MM.1S (cell line): Measurements from ENCODE around the gene RAB3IL1.

ENCODE experiments used
- DNase-seq: peaks from one replicate; pipeline ENCODE4 v3.0.0-alpha.2; 2015
- H2AFZ ChIP-seq: fragments of 300-600 bp; sonication (generic); 2 replicates; pipeline ENCODE4 v1.6.0; 2016; ENCODE audit warnings: antibody characterized with exemption, low read length
- H3F3A ChIP-seq: fragments of 300-600 bp; sonication (generic); 2 replicates; pipeline ENCODE4 v1.6.1; 2016; ENCODE audit warnings: mild to moderate bottlenecking, antibody characterized with exemption, low read length, moderate library complexity, mixed read lengths; ENCODE audit not compliant: insufficient read depth
- H3K27ac ChIP-seq: fragments of 300-600 bp; sonication (generic); 2 replicates; pipeline ENCODE4 v1.5.1; 2016; ENCODE audit warnings: mild to moderate bottlenecking, low read length
- H3K27me3 ChIP-seq: fragments of 300-600 bp; sonication (generic); replicated peaks from 2 replicates; pipeline ENCODE4 v1.6.0; 2016; ENCODE audit warnings: low read length; ENCODE audit not compliant: insufficient read depth
- H3K36me3 ChIP-seq: fragments of 300-600 bp; sonication (generic); replicated peaks from 2 replicates; pipeline ENCODE4 v1.6.1; 2016; ENCODE audit warnings: mild to moderate bottlenecking, low read length, mixed read lengths; ENCODE audit not compliant: insufficient read depth
- H3K4me1 ChIP-seq: fragments of 300-600 bp; sonication (generic); 2 replicates; pipeline ENCODE4 v1.6.1; 2016; ENCODE audit warnings: low read length, mixed read lengths
- H3K4me2 ChIP-seq: fragments of 300-600 bp; sonication (generic); 2 replicates; pipeline ENCODE4 v1.6.0; 2016; ENCODE audit warnings: low read depth, low read length
- H3K4me3 ChIP-seq: fragments of 300-600 bp; sonication (generic); 2 replicates; pipeline ENCODE4 v1.5.1; 2016; ENCODE audit warnings: low read length, mixed read lengths
- H3K79me2 ChIP-seq: fragments of 300-600 bp; sonication (generic); 2 replicates; pipeline ENCODE4 v1.6.1; 2016; ENCODE audit warnings: mixed run types, low read length, mixed read lengths
- H3K9ac ChIP-seq: fragments of 300-600 bp; sonication (generic); 2 replicates; pipeline ENCODE4 v1.6.1; 2016; ENCODE audit warnings: low read length, mixed read lengths
- H3K9me2 ChIP-seq: fragments of 300-600 bp; sonication (generic); replicated peaks from 2 replicates; pipeline ENCODE4 v1.6.1; 2016; ENCODE audit warnings: mild to moderate bottlenecking, low read length, mixed read lengths; ENCODE audit not compliant: insufficient read depth
- H3K9me3 ChIP-seq: fragments of 300-600 bp; sonication (generic); replicated peaks from 2 replicates; pipeline ENCODE4 v1.6.1; 2016; ENCODE audit warnings: mild to moderate bottlenecking, low read length, mixed read lengths; ENCODE audit not compliant: insufficient read depth
- H4K20me1 ChIP-seq: fragments of 300-600 bp; sonication (generic); 2 replicates; pipeline ENCODE4 v1.6.1; 2016; ENCODE audit warnings: mild to moderate bottlenecking, low read length, moderate library complexity, mixed read lengths; ENCODE audit not compliant: insufficient read depth
- CTCF ChIP-seq: fragments of 300-600 bp; sonication (generic); IDR thresholded peaks from 2 replicates; pipeline ENCODE4 v1.5.1; 2016; ENCODE audit warnings: antibody characterized with exemption, low read length, mixed read lengths
- EZH2 ChIP-seq: fragments of 300-600 bp; sonication (generic); optimal IDR thresholded peaks from 2 replicates; pipeline ENCODE3; 2017; ENCODE audit warnings: low read depth, mild to moderate bottlenecking, antibody characterized with exemption, low read length, mixed read lengths
- EZH2phosphoT487 ChIP-seq: fragments of 300-600 bp; sonication (generic); IDR thresholded peaks from 2 replicates; pipeline ENCODE4 v1.6.1; 2018; ENCODE audit warnings: antibody characterized with exemption, low read length

Gene RAB3IL1

GRCh38 chr11:61885784-61886580, 31.4 kb downstream of the RAB3IL1 start:
- Histone ChIP-seq H3K79me2 (no peaks in the 10 kb centered on the region), H3K4me3 (no peak overlapping the region), H3K36me3 (no peaks in the 10 kb centered on the region), H4K20me1 (no peaks in the 10 kb centered on the region), H3K27me3 (peaks cover 6% of the 10 kb centered on the region; the same call in 1 of the 2 replicates), H3K9me3 (no peaks in the 10 kb centered on the region), H3K4me2 (no peak overlapping the region), H3K9me2 (no peaks in the 10 kb centered on the region), H3K27ac (no peak overlapping the region), H2AFZ (no peak overlapping the region), H3K9ac (no peak overlapping the region), H3F3A (no peaks in the 10 kb centered on the region), H3K4me1 (peaks cover 4% of the 10 kb centered on the region; the same call in 1 of the 2 replicates)
- TF ChIP-seq EZH2 (no peak), CTCF (no peak), EZH2phosphoT487 (no peak)
- no peak for DNase-seq

DNA sequence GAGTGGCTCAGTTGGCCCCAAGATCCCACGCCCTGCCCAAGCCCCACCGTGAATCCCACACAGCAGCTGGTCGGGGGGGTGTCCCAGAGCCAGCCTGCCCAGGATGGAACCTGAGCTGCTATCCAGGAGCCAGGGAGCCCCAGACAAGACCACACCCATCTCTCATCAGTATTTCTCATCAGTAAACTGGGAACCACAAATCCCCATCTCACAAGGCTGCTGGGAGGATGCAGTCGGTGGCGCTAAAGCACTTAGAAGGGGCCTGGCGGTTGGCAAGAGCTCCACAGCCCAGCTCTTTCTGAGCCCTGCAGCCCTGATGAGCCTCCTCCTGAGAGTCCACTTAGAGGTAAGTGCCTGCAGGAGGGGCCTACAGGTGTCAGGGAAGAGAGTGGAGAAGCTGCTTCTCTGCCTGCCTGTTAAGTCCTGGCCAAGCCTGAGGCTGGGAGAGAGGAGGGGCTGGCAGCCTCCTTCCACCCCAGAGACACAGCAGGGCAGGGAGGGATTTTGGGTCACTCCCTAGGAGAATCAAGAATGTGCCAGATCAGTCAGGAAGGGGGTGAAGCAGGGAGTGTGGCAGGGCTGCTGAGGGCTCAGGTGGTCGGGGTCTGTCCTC, 32.1 kb downstream of the RAB3IL1 start:
- Histone ChIP-seq H3K27ac (no peak overlapping the region), H2AFZ (no peak overlapping the region), H4K20me1 (no peaks in the 10 kb centered on the region), H3K9ac (no peak overlapping the region), H3K9me3 (no peaks in the 10 kb centered on the region), H3K4me3 (no peak overlapping the region), H3K4me2 (no peak overlapping the region), H3K27me3 (peaks cover 8% of the 10 kb centered on the region; the same call in 1 of the 2 replicates), H3K9me2 (no peaks in the 10 kb centered on the region), H3F3A (no peaks in the 10 kb centered on the region), H3K79me2 (no peaks in the 10 kb centered on the region), H3K4me1 (no peaks in the 10 kb centered on the region), H3K36me3 (no peaks in the 10 kb centered on the region)
- no peak for TF ChIP-seq EZH2
- no peak for TF ChIP-seq EZH2phosphoT487
- TF ChIP-seq CTCF, result no peak
- no peak for DNase-seq

GRCh38 chr11:61883947-61884346, 33.4 kb downstream of the RAB3IL1 start:
- no peaks in the 10 kb centered on the region for H4K20me1 ChIP-seq
- TF ChIP-seq EZH2, result no peak
- no peak for TF ChIP-seq CTCF
- no peak for TF ChIP-seq EZH2phosphoT487

More at GRCh38 chr11:61883947-61884346, 33.4 kb downstream of the RAB3IL1 start:
- H3K4me1 ChIP-seq, result no peaks in the 10 kb centered on the region
- no peaks in the 10 kb centered on the region for H3K9me2 ChIP-seq
- H3F3A ChIP-seq, result no peaks in the 10 kb centered on the region
- H2AFZ ChIP-seq, result no peak overlapping the region
- no peak for DNase-seq
- H3K27me3 ChIP-seq, result peaks cover 21% of the 10 kb centered on the region; the same call in 1 of the 2 replicates
- H3K36me3 ChIP-seq, result no peaks in the 10 kb centered on the region
- no peak overlapping the region for H3K27ac ChIP-seq
- H3K4me3 ChIP-seq, result no peak overlapping the region
- H3K9ac ChIP-seq, result no peak overlapping the region
- H3K9me3 ChIP-seq, result no peaks in the 10 kb centered on the region
- H3K4me2 ChIP-seq, result no peak overlapping the region
- H3K79me2 ChIP-seq, result no peaks in the 10 kb centered on the region
